ENCODE results near the gene RNF220.

The RNF220 gene

GRCh38 chr1:44536357-44537209 is 131.5 kb downstream of the RNF220 start:
- peak in 1 of 42 donors; percentile 10 for DNase-seq
- intact Hi-C loops (cut with DNase I), result no loop called here

- intact Hi-C loops (cut with DNase I), result no loop called here
Observed at GRCh38 chr1:44537538-44537937, 132.5 kb downstream of the RNF220 start.

GRCh38 chr1:44537956-44538355 is 132.9 kb downstream of the RNF220 start:
- intact Hi-C loops (cut with DNase I), result no loop called here
- DNase-seq, result no peak

More at GRCh38 chr1:44537538-44537937, 132.5 kb downstream of the RNF220 start:
- no peak for DNase-seq

- DNase-seq, result no peak
- intact Hi-C loops (cut with DNase I), result no loop called here
Observed at GRCh38 chr1:44539991-44540730, 135.1 kb downstream of the RNF220 start.

GRCh38 chr1:44542420-44543063 is 137.5 kb downstream of the RNF220 start:
- intact Hi-C loops (cut with DNase I), result no loop called here
- DNase-seq, result peak in 8 of 42 donors; percentile 23 to 59 (median 46)

GRCh38 chr1:44543064-44543744 is 138.1 kb downstream of the RNF220 start:
- DNase-seq, result peak in 3 of 42 donors; percentile 22 to 39 (median 30)
- intact Hi-C loops (cut with DNase I), result no loop called here

GRCh38 chr1:44543786-44544185 is 138.7 kb downstream of the RNF220 start:
- DNase-seq, result peak in 3 of 42 donors; percentile 38 to 70 (median 51)
- intact Hi-C loops (cut with DNase I), result no loop called here

GRCh38 chr1:44544960-44545359 is 139.9 kb downstream of the RNF220 start:
- DNase-seq, result peak in 3 of 42 donors; percentile 36 to 57 (median 43)
- intact Hi-C loops (cut with DNase I), result no loop called here

- DNase-seq, result peak in 1 of 42 donors; percentile 32
- intact Hi-C loops (cut with DNase I), result no loop called here
Observed at GRCh38 chr1:44545961-44546360, 140.9 kb downstream of the RNF220 start.

GRCh38 chr1:44546403-44547053 is 141.5 kb downstream of the RNF220 start:
- intact Hi-C loops (cut with DNase I), result no loop called here
- no peak for DNase-seq

- DNase-seq, result peak in 1 of 42 donors; percentile 1
- intact Hi-C loops (cut with DNase I), result no loop called here
Observed at GRCh38 chr1:44547361-44547760, 142.3 kb downstream of the RNF220 start.

- intact Hi-C loops (cut with DNase I), result no loop called here
- DNase-seq, result peak in 1 of 42 donors; percentile 49
Observed at GRCh38 chr1:44547837-44548236, 142.8 kb downstream of the RNF220 start.

- intact Hi-C loops (cut with DNase I), result no loop called here
- DNase-seq, result no peak
Observed at GRCh38 chr1:44549510-44549909, 144.5 kb downstream of the RNF220 start.

GRCh38 chr1:44553127-44553758 is 148.2 kb downstream of the RNF220 start:
- DNase-seq, result no peak
- intact Hi-C loops (cut with DNase I), result no loop called here

GRCh38 chr1:44553771-44554170 is 148.7 kb downstream of the RNF220 start:
- intact Hi-C loops (cut with DNase I), result no loop called here
- DNase-seq, result peak in 1 of 42 donors; percentile 9

- DNase-seq, result peak in 1 of 42 donors; percentile 16
- intact Hi-C loops (cut with DNase I), result no loop called here
Observed at GRCh38 chr1:44554706-44555105, 149.7 kb downstream of the RNF220 start.

- no peak for DNase-seq
- intact Hi-C loops (cut with DNase I), result no loop called here
Observed at GRCh38 chr1:44557778-44558177, 152.7 kb downstream of the RNF220 start.

- intact Hi-C loops (cut with DNase I), result no loop called here
- no peak for DNase-seq
Observed at GRCh38 chr1:44558883-44559282, 153.8 kb downstream of the RNF220 start.

Measured in head of caudate nucleus (tissue), 42 donors.